HFF-Myc (cell line): Measurements from ENCODE around the gene CPLX3.

Experiments used
- DNase-seq: peaks from one replicate; pipeline ENCODE4 v3.0.0-alpha.2; 2011; ENCODE audit warnings: low read depth; ENCODE audit errors: extremely low read depth
- H3K4me3 ChIP-seq: replicated peaks from 2 replicates; pipeline ENCODE4 v1.5.1; 2011; ENCODE audit warnings: low read depth, mild to moderate bottlenecking, control low read depth, low read length
- TF ChIP-seq, protein P1 (sequence below): IDR thresholded peaks from 2 replicates; pipeline ENCODE4 v1.5.1; 2012; ENCODE audit warnings: mild to moderate bottlenecking, low read depth, low read length, control low read depth; ENCODE audit errors: missing control alignments

CPLX3 gene

DNA sequence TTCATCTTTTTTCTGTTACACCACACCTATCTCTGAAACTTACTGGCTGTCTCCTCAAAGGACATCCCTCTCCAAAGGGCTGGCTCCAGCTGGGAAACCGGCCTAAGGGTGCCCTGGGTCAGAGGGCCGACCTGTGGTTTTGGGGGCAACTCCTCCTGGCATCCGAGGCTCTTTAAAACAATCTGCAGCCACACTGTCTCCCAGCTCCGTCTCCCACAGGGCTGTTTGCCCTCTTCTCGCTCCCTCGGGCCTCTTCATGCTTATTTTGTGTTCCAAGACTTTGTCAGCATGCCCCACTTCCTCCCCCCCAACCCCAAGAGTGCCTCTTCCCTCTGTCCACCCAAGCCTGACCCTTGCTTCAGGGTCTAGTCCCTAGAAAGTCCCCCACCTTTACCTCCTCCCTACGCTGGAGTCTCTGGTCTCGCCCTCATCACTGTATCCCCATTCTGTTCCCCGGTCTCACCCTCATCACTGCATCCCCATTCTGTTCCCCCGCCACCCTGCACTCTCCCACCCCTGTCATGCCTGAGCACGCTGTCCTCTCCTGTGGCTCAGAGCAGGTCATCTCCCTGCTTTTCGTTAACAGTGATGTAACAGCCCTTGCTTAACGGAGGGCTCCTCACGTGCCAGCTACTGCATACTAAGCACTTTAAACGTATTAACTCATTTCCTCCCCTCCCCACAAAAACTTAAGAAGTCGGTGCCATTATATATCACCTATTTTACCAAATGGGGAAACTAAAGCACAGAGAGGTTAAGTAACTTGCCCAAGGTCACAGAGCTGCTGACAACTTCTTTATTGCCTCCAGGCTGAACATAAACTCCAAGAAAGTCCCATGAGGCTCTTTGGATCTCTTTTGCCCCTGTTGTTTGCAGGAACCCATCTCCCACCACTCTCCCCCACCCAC, 45.6 kb upstream of the CPLX3 start:
- no peak for DNase-seq
- peak overlapping the region; percentile 62 for H3K4me3 ChIP-seq
- TF ChIP-seq, protein P1, sequence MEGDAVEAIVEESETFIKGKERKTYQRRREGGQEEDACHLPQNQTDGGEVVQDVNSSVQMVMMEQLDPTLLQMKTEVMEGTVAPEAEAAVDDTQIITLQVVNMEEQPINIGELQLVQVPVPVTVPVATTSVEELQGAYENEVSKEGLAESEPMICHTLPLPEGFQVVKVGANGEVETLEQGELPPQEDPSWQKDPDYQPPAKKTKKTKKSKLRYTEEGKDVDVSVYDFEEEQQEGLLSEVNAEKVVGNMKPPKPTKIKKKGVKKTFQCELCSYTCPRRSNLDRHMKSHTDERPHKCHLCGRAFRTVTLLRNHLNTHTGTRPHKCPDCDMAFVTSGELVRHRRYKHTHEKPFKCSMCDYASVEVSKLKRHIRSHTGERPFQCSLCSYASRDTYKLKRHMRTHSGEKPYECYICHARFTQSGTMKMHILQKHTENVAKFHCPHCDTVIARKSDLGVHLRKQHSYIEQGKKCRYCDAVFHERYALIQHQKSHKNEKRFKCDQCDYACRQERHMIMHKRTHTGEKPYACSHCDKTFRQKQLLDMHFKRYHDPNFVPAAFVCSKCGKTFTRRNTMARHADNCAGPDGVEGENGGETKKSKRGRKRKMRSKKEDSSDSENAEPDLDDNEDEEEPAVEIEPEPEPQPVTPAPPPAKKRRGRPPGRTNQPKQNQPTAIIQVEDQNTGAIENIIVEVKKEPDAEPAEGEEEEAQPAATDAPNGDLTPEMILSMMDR: no peak

DNA sequence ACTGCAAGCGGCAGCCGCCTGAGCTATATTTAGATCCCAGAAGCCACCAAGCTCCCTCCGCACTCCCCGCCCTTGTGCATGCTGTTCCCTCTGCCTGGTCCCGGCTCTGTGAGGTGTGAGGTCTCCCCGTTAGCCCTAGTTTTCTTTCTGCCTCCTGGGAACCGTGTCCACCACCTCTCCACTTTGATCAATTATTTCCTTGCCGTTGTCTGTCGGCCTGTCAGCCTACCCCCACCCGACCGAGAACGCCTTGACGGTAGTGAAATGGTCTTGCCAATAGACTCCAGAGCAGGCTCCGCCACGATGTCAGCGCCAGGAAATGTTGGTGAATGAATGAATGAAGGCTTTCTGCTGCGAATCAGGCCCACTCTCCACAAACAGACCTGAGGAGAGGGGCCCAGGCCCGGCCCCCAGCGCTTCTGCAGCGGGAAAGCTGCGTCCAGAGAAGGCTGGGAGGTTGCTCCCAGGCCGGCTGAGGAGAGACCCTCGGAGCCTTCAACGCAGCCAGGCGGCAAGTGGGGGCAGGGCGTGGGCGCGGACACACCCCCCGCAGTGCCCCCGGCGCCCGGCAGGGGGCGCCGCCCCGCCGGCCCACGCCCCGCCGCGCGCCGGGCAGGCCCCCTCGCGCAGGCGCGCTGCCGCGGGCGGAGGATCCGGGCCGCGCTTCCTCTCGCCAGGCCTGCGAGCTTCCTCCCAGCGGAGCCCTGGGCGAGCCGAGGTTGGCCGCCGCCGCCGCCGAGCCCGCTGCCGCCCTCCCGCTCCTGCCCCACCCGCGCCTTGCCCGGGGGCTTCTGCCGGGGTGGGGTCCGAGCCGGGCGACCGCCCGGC, 44.8 kb upstream of the CPLX3 start, which contains the start of gene CSK:
TSS of gene CSK (plus strand) at position 650 of the 828 bp plus-strand sequence. CDS start 16,218 bp downstream, outside the sequence.
- TF ChIP-seq, protein P1: peak; percentile 44
- DNase-seq: no peak
- peak within 1 kb of the TSS; percentile 62 for H3K4me3 ChIP-seq

- no peak for DNase-seq
- H3K4me3 ChIP-seq: peak overlapping the region; percentile 62
- TF ChIP-seq, protein P1: no peak
Observed at GRCh38 chr15:74782259-74783071, 44.0 kb upstream of the CPLX3 start.

DNA sequence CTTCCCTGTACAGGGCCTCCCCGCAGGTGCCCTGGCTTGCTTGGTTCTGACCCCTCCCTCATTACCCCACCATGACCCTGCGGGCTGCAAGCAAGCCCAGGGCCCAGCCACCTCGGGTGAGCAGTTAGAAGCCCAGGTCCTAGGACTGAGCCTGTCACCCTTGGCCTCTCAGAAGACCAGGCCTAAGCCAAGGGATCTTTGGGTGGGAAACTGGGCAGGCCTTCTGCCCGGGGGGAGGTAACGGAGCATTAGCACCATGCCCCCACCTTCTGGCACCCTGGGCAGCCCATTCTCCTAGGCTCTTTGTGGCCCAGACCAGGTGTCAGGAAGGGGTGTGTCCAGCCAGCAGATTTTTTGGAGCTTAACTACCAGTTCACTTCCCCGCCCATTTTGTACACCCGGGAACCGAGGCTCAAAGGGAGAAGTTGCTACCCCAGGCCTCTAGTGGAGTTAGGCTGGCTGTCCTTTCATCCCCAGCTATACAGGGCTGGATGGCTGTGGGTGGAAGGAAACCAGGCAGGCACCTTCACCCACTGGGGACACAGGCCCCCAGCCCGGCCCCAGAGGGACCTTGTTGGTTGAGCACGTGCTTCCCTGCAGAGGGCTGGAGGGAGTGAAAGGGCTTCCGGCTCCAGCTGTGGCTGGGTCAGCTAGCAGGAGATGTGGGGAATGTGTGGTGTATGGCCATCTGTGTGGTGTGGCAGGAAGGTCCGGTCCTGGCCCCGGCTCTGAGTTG, 43.2 kb upstream of the CPLX3 start:
- DNase-seq: no peak
- TF ChIP-seq, protein P1: no peak
- peak overlapping the region; percentile 62 for H3K4me3 ChIP-seq

- TF ChIP-seq, protein P1: no peak
- peak overlapping the region; percentile 62 for H3K4me3 ChIP-seq
- no peak for DNase-seq
Observed at GRCh38 chr15:74783808-74784175, 42.6 kb upstream of the CPLX3 start.
